GM23338 (cell line): ENCODE measurements around the gene DKK2. TPM values are rescaled to one million over a fixed set of nuclear protein-coding genes. Genes with fewer than 3 reads are reported as not detected.
A peak's percentile ranks its signal among the peaks of the same experiment; 100 is the strongest.

Experiments used
- ATAC-seq: fragments of 200-7000 bp; cut with Tn5 transposase; 3 replicates; pipeline ENCODE4 v1.9.1; 2020
- DNase-seq: peaks from one replicate; pipeline ENCODE4 v3.0.0-alpha.2; 2015; ENCODE audit warnings: low spot score
- H2AFZ ChIP-seq: fragments of 200-600 bp; sonication (generic); 2 replicates; pipeline ENCODE4 v1.8.0; 2016; ENCODE audit warnings: antibody characterized with exemption, mild to moderate bottlenecking, moderate library complexity
- H3F3A ChIP-seq: fragments of 200-600 bp; sonication (generic); replicated peaks from 2 replicates; pipeline ENCODE4 v1.8.0; 2017; ENCODE audit warnings: antibody characterized with exemption, mixed run types, low read depth
- H3K27ac ChIP-seq: fragments of 200-600 bp; sonication (generic); 2 replicates; pipeline ENCODE4 v1.6.1; 2016; ENCODE audit warnings: low read depth
- H3K27me3 ChIP-seq: fragments of 200-600 bp; sonication (generic); 2 replicates; pipeline ENCODE4 v1.8.0; 2016; ENCODE audit warnings: mild to moderate bottlenecking, mixed run types, moderate library complexity; ENCODE audit not compliant: insufficient read depth
- H3K36me3 ChIP-seq: fragments of 200-600 bp; sonication (generic); 2 replicates; pipeline ENCODE4 v1.8.0; 2016; ENCODE audit warnings: mild to moderate bottlenecking; ENCODE audit not compliant: insufficient read depth
- H3K4me1 ChIP-seq: fragments of 200-600 bp; sonication (generic); 2 replicates; pipeline ENCODE4 v1.8.0; 2016; ENCODE audit warnings: mild to moderate bottlenecking, moderate library complexity; ENCODE audit not compliant: insufficient read depth
- H3K4me2 ChIP-seq: fragments of 200-600 bp; sonication (generic); 2 replicates; pipeline ENCODE4 v1.7.1; 2017; ENCODE audit warnings: mixed run types
- H3K4me3 ChIP-seq: fragments of 200-600 bp; sonication (generic); 2 replicates; pipeline ENCODE4 v1.6.1; 2016; ENCODE audit warnings: mixed run types
- H3K79me2 ChIP-seq: fragments of 200-600 bp; sonication (generic); replicated peaks from 2 replicates; pipeline ENCODE4 v1.8.0; 2017; ENCODE audit warnings: mild to moderate bottlenecking; ENCODE audit not compliant: insufficient read depth
- H3K9me2 ChIP-seq: fragments of 200-600 bp; sonication (generic); 2 replicates; pipeline ENCODE4 v1.8.0; 2017; ENCODE audit not compliant: insufficient read depth
- H4K20me1 ChIP-seq: fragments of 200-600 bp; sonication (generic); replicated peaks from 2 replicates; pipeline ENCODE4 v1.8.0; 2017; ENCODE audit warnings: mild to moderate bottlenecking; ENCODE audit not compliant: insufficient read depth
- H3K27ac Mint-ChIP-seq: 2 replicates; pipeline ENCODE4 v1.8.0; 2020; ENCODE audit warnings: inconsistent platforms, mild to moderate bottlenecking, moderate library complexity, mixed read lengths
- H3K27me3 Mint-ChIP-seq: 3 replicates; pipeline ENCODE4 v1.8.0; 2022; ENCODE audit warnings: low read depth, mild to moderate bottlenecking, moderate library complexity, mixed read lengths, inconsistent platforms; ENCODE audit not compliant: insufficient read depth, poor library complexity
- H3K36me3 Mint-ChIP-seq: 3 replicates; pipeline ENCODE4 v1.8.0; 2021; ENCODE audit warnings: low read depth, mild to moderate bottlenecking, inconsistent platforms, moderate library complexity, mixed read lengths
- H3K4me1 Mint-ChIP-seq: 3 replicates; pipeline ENCODE4 v1.8.0; 2020; ENCODE audit warnings: mild to moderate bottlenecking, inconsistent platforms, mixed read lengths
- H3K4me3 Mint-ChIP-seq: 3 replicates; pipeline ENCODE4 v1.8.0; 2021; ENCODE audit warnings: moderate library complexity, mild to moderate bottlenecking, inconsistent platforms, mixed read lengths
- H3K9me3 Mint-ChIP-seq: 3 replicates; pipeline ENCODE4 v1.8.0; 2020; ENCODE audit warnings: moderate library complexity, mild to moderate bottlenecking, inconsistent platforms, mixed read lengths
- CTCF ChIP-seq, 2 experiments: fragments of 200-600 bp in 1 of 2; sonication (generic) in 1 of 2; conservative IDR thresholded peaks; 2 replicates each; pipeline versions ENCODE4 v1.5.1 to v1.6.1; 2016 to 2017; ENCODE audit warnings: antibody characterized with exemption in 2 of 2, low read depth in 2 of 2, mild to moderate bottlenecking in 2 of 2, moderate library complexity in 1 of 2
- ETS1 ChIP-seq: IDR thresholded peaks from 2 replicates; pipeline ENCODE4 v1.6.1; 2016; ENCODE audit warnings: antibody characterized with exemption
- EZH2 ChIP-seq: fragments of 200-600 bp; sonication (generic); IDR thresholded peaks from one replicate; pipeline ENCODE4 v1.8.0; 2017; ENCODE audit warnings: antibody characterized with exemption, mild to moderate bottlenecking, low read depth; ENCODE audit not compliant: unreplicated experiment
- EZH2phosphoT487 ChIP-seq: fragments of 200-600 bp; sonication (generic); IDR thresholded peaks from one replicate; pipeline ENCODE4 v1.8.1; 2018; ENCODE audit warnings: antibody characterized with exemption; ENCODE audit not compliant: unreplicated experiment
- POLR2AphosphoS5 ChIP-seq: IDR thresholded peaks from 2 replicates; pipeline ENCODE4 v1.6.1; 2016; ENCODE audit warnings: antibody characterized with exemption, low read depth
- REST ChIP-seq: IDR thresholded peaks from one replicate; pipeline ENCODE4 v1.6.1; 2018; ENCODE audit warnings: antibody characterized with exemption; ENCODE audit not compliant: unreplicated experiment
- ZNF331 ChIP-seq: fragments of 250-450 bp; sonication (Bioruptor Pico); IDR thresholded peaks from 2 replicates; pipeline ENCODE4 v1.5.0; 2020; ENCODE audit warnings: low read depth, mild to moderate bottlenecking, moderate library complexity
- polyA plus RNA-seq: library from polyadenylated mRNA; unstranded; fragments of >200 nt; fragmentation: Nextera tagmentation; extraction: Ambion mirVana; gene quantifications from 2 replicates; pipeline ENCODE4 v1.2.1, GENCODE V29; 2016
- total RNA-seq: library from RNA; depleted of rRNA; stranded (reverse); fragments of >200 nt; shearing (Covaris generic); gene quantifications from 2 replicates; pipeline ENCODE4 v1.2.3, GENCODE V29; 2014

Gene DKK2
- total and polyA plus RNA-seq, 2 experiments from 2014 or later: 0.05 TPM; not detected in 1

GRCh38 chr4:106892786-106893185, 143.3 kb downstream of the DKK2 start (continued):
- TF ChIP-seq CTCF (conservative IDR thresholded peaks at IDR 0.05; ENCODE audit: low read depth in 2 of 2): no peak
- no peak for TF ChIP-seq ETS1
- no peak for TF ChIP-seq REST
- no peak for TF ChIP-seq ZNF331
- no peak for TF ChIP-seq EZH2phosphoT487
- TF ChIP-seq EZH2: no peak

- Mint-ChIP-seq H3K27ac (no peak overlapping the region), H3K4me3 (no peak overlapping the region)
Measured at GRCh38 chr4:106875340-106875739, 160.8 kb downstream of the DKK2 start.

More at GRCh38 chr4:106875340-106875739, 160.8 kb downstream of the DKK2 start:
- H4K20me1 ChIP-seq: no peaks in the 10 kb centered on the region
- H3K4me2 ChIP-seq: no peak overlapping the region
- TF ChIP-seq POLR2AphosphoS5 (no peak), CTCF (conservative IDR thresholded peaks at IDR 0.05; ENCODE audit: low read depth in 2 of 2) (peak; percentile 53 to 71)
- no peaks in the 10 kb centered on the region for H3K27me3 ChIP-seq
- peak; percentile 59 for DNase-seq
- no peaks in the 10 kb centered on the region for H3K36me3 ChIP-seq
- H3K36me3 Mint-ChIP-seq: no peaks in the 10 kb centered on the region
- H3K9me2 ChIP-seq: no peaks in the 10 kb centered on the region; the same call in 1 of the 2 replicates
- no peaks in the 10 kb centered on the region; the same call in 2 of the 3 replicates for H3K9me3 Mint-ChIP-seq
- ATAC-seq: no peak
- H3F3A ChIP-seq: no peaks in the 10 kb centered on the region
- no peaks in the 10 kb centered on the region for H3K4me1 Mint-ChIP-seq
- no peak overlapping the region for H3K27ac ChIP-seq
- no peaks in the 10 kb centered on the region for H3K79me2 ChIP-seq
- no peaks in the 10 kb centered on the region for H3K4me1 ChIP-seq
- no peaks in the 10 kb centered on the region for H3K27me3 Mint-ChIP-seq
- H2AFZ ChIP-seq: no peak overlapping the region
- no peak overlapping the region for H3K4me3 ChIP-seq
